HEK293T (cell line): ENCODE data around the gene FGF2.

Source experiments
- ARNT ChIP-seq: fragments of 450-650 bp; IDR thresholded peaks from 2 replicates; pipeline ENCODE4 v1.6.1; 2017; ENCODE audit warnings: mild to moderate bottlenecking
- CTBP1 ChIP-seq: fragments of 450-650 bp; IDR thresholded peaks from 2 replicates; pipeline ENCODE4 v1.6.1; 2016; ENCODE audit warnings: borderline replicate concordance
- ELF4 ChIP-seq: fragments of 450-650 bp; IDR thresholded peaks from 2 replicates; pipeline ENCODE4 v1.6.1; 2017; ENCODE audit warnings: antibody characterized with exemption
- FOXA1 ChIP-seq: fragments of 450-650 bp; IDR thresholded peaks from 2 replicates; pipeline ENCODE4 v1.6.1; 2016; ENCODE audit warnings: mild to moderate bottlenecking
- NFRKB ChIP-seq: fragments of 450-650 bp; IDR thresholded peaks from 2 replicates; pipeline ENCODE4 v1.6.1; 2016; ENCODE audit warnings: mild to moderate bottlenecking, moderate library complexity
- SP1 ChIP-seq: fragments of 450-650 bp; IDR thresholded peaks from 2 replicates; pipeline ENCODE4 v1.6.1; 2017

DNA sequence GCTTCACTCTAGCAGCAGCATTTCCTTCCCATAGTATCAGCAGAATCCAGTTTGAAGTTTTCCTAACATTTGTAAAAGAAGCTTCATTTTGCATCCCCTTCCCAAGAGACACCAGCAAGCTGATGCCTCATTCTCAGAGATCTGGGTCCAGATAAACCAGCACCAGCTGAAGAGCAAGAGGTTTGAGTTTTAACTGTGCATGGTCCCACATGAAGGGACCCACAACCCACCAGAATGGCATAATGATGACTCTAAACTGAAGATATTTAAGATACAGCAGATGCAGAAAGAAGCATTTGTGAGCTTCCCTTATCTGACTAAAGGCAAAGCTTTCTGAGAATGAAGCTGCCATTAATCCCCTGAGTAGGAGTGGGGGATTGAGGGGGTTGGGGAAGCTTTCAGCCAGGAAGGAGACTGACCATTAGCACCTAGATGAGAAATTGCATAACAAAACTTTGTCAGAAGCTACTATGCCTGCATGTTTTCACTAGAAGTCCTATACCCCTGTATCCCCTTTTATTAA is 77.2 kb downstream of the FGF2 start:
- TF ChIP-seq NFRKB, result no peak
- TF ChIP-seq FOXA1, result no peak
- TF ChIP-seq ARNT, result no peak
- TF ChIP-seq CTBP1, result no peak
- no peak for TF ChIP-seq SP1
- TF ChIP-seq ELF4, result no peak
